SK-N-MC (cell line): ENCODE results near the gene SMAD6.

Experiments
- EZH2 ChIP-seq: fragments of 200-600 bp; sonication (generic); IDR thresholded peaks from one replicate; pipeline ENCODE4 v1.6.1; 2017; ENCODE audit warnings: antibody characterized with exemption
- FOXP2 ChIP-seq: optimal IDR thresholded peaks from 2 replicates; pipeline ENCODE3; 2011; ENCODE audit warnings: mild to moderate bottlenecking, moderate library complexity; ENCODE audit not compliant: insufficient read depth; ENCODE audit errors: extremely low read length, control extremely low read depth
- POLR2AphosphoS5 ChIP-seq: IDR thresholded peaks from 2 replicates; pipeline ENCODE4 v1.6.1; 2012; ENCODE audit warnings: mild to moderate bottlenecking, low read depth, low read length, borderline replicate concordance

DNA sequence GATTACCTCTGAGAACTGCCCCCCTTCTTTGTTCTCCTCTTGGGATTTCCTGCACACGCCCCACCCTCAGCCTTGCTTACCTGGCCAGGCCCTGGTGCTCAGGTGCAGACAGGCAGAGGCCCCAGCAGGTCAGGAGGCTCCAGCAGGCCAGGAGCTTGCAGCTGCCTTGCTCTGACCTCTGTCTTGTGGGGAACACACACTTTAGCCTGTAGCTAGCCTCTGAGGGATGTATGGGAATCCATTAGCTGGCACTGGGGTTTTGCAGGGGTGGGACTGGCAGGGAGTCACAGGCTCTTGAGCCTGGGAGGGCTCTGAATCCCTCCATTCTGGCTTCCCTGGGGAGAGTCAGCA is 2.7 kb downstream of the SMAD6 start:
- TF ChIP-seq EZH2 (no peak), POLR2AphosphoS5 (no peak), FOXP2 (no peak)
